NCI-H69 (cell line): ENCODE data around the gene ABLIM2.
"Not testable (repeated sequence)": the region's sequence is repeated elsewhere in the genome, so short reads cannot be mapped to it uniquely, and the experiment has no call there.

Experiments used
- DNase-seq: peaks from one replicate; lab custom pipeline; 2025; lab: John Stamatoyannopoulos, UW

Gene ABLIM2

GRCh38 chr4:7962609-7963508 lies 195.8 kb downstream of the ABLIM2 start:
- DNase-seq, result no peak

DNA sequence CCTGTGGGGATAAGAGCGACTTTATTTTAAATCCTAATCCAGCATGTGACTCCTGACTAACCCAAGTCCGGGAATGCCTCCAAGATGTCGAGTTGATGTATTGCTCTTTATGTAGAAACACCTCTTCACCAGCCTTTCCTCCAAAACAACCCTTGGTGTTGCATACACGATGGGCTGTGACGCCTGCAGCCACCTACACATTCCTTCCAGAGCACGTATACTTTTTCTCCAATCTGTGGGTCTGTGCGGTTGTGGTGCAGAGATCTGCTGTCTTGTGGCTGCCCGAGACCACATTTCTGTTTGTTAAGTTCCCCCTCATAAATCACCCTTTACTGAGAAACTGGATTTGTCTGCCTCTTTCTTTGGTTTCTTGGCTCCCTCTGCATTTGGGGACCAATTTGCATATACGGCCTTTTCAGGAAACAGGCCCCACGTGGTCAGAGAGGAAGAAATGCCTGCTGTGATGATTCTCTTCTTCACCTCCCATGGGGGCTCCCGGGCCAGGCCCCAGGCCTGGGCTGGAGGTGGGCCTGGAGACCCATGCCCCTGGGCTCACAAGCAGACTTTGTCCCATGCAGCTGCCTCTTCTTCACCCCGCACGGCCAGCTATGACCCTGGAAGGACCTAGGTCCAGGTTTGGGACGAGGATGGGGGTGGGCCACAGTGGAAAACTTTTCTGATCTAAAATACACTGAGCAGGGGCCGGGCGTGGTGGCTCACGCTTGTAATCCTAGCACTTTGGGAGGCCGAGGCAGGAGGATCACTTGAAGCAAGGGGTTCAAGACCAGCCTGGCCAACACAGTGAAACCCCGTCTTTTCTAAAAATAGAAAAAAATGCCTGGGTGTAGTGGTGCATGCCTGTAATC lies 197.6 kb downstream of the ABLIM2 start:
- peak; percentile 33 for DNase-seq

DNA sequence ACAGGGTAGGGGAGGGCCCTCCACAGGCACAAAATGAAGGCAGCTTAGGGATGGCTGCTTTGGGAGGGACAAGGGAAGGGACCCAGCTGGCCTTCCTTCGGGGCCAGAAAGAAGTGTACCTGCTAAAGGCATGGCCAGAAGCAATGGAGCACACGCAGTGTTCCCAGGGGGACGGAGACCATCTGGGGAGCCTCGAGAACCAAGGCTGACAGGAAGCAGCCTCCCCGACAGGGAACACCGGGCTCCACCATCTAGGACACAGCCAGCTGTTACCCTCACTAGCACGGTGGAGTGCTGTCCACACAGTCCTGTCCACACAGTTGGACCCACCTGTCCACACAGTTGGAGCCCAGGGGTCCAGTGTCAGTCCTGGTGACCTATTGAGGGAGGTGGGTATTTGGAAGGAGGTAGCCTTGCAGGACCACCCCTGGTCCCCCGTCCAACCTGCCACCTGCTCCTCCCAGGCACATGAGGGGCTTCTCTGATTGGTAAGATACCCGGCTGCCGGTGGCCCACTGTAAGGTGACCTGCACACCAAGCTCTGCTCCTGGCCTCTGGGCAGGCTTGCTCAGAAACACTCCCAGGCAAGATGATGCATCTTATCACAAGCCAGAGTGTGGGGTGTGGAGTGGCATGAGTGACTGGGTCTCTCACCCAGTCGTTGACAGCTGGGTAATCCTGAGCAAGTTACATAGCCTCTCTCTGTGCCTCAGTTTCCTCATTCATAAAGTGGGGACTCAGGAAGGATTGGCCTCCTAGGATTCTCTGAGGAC lies 198.4 kb downstream of the ABLIM2 start:
- DNase-seq, result peak; percentile 12

- no peak for DNase-seq
Measured at GRCh38 chr4:7959078-7959477, 199.5 kb downstream of the ABLIM2 start.

DNA sequence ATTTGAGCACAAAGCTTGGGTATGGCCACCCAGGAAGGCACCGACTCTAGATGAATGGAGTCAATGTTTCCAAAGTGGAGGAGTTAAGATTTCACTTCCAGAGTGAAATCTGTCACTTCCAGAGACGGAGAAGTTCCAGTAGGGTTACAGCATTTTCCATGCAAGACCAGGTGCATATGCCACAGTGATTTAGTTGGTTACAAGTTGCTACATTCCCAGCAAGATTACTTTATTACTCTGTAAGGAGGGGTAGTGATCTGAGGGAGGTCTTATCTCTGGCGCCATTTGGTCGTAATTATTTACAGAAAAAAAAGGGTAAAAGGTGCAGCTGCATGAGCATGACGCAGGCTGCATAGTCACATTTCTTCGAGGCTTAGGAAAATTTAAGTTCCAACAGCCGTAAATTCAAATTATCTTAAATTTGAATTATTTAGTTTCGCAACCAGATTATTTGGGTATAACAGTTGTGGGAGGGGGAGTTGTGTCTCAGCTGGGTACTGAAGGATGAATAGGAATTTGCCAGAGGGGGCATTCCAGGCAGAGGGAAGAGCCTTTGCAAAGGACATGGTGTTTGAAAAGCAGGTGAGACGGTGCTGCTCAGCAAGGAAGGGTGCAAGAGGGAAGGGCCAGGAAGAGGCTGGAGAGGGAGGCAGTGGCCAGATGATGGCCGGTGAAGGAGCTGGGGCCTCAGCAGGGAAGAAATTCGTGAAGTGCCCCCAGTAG lies 201.5 kb downstream of the ABLIM2 start:
- no peak for DNase-seq

- DNase-seq, result no peak
Measured at GRCh38 chr4:7956270-7956808, 202.3 kb downstream of the ABLIM2 start.

GRCh38 chr4:7955393-7955792 lies 203.2 kb downstream of the ABLIM2 start:
- DNase-seq, result no peak

GRCh38 chr4:7952615-7953014 lies 206.0 kb downstream of the ABLIM2 start:
- no peak for DNase-seq

GRCh38 chr4:7950301-7951092 lies 208.1 kb downstream of the ABLIM2 start:
- no peak for DNase-seq

DNA sequence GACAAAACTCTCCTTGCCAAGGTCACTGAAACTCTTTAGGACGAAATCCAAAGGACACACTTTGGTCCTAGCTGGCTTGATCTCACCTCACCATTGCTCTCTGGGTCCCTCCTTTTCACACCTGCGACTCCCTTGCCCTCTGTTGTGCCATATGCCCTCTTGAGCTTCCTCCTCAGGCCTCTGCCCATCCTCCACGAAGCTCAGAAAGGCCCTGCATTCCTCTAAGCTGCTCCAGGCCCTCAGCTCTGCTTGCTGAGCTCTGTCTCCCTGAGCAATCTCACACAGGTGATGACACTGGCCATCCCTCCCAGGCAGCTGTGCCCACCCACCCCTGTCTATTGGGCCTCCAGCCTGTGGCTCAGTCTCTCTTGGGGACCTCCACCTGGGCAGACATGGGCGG lies 208.9 kb downstream of the ABLIM2 start:
- DNase-seq, result no peak

DNA sequence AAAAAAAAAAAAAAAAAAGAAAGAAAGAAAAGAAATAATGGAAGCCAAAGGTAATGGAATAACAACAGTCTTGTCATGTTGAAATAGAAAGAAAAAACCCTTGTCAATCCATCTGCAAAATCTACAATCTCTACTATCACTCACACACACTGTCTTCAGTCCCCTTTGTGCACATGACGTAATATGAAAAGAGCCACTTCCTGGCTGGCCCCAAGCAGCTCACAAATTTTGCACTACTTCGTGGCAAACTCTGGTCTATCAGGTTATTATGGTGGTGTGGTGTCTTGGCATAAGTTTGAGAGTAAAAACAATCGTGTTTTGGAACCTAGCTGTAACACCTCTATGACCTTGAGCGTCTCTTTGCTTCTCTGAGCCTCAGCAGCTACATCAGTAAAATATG lies 210.7 kb downstream of the ABLIM2 start:
- no peak for DNase-seq

- no peak for DNase-seq
Measured at GRCh38 chr4:7945709-7946380, 212.8 kb downstream of the ABLIM2 start.

DNA sequence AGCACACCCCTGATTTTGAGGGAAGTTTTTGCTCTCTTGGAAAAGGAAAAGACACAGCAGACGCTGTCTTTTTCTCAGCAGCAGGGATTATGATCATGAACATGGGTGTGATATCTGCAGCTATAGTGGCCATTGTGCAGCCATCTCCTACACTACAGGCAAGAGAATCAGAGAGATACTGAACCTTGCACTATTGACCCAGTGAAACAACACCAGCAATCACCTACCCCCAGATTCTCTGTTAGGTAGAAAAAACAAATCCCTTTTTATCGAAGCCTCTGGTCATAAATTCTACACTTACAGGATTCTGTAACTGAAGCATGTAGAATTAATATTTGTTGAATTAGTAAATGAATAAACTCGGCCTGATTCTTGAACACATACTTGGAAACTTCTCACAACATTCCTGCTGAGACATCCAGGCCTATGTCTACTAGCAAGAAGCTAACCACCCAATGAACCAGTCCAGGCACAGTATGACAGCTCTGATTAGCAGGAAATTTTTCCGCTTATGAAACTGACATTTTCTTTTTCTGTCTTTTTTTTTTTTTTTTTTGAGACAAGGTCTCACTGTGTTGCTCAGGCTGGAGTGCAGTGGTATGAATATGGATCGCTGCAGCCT lies 213.9 kb downstream of the ABLIM2 start:
- DNase-seq, result no peak

DNA sequence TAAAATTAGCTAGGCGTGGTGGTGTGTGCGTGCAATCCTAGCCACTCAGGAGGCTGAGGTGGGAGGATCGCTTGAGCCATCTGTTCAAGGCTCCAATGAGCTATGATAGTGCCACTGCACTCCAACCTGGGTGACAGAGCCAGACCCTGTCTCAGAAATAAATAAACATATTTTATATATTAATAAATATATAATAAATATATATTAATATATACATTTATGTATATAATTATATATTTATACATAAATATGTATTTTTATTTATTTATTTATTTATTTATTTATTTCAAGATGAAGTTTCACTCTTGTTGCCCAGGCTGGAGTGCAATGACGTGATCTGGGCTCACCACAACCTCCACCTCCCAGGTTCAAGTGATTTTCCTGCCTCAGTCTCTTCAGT lies 214.9 kb downstream of the ABLIM2 start:
- DNase-seq, result not testable (repeated sequence)

- no peak for DNase-seq
Measured at GRCh38 chr4:7943211-7943610, 215.4 kb downstream of the ABLIM2 start.

- DNase-seq, result no peak
Measured at GRCh38 chr4:7941965-7942496, 216.6 kb downstream of the ABLIM2 start.

GRCh38 chr4:7941111-7941964 lies 217.3 kb downstream of the ABLIM2 start:
- DNase-seq, result no peak
